GM12878 (cell line): ENCODE measurements around the gene BCAS3. TPM values are rescaled to one million over a fixed set of nuclear protein-coding genes. Genes with fewer than 3 reads are reported as not detected.

ENCODE experiments used
- ATAC-seq: fragments of 200-7000 bp; cut with Tn5 transposase; 3 replicates; pipeline ENCODE4 v1.9.1; 2020; ENCODE audit warnings: mild to moderate bottlenecking, moderate library complexity
- BruUV-seq: library from RNA; stranded (reverse); fragments of 400-500 nt; replicated peaks from 2 replicates; lab custom pipeline; 2021; lab: Mats Ljungman, UMichigan
- CTCF ChIA-PET: fragments of 300-600 bp; sonication (Branson Sonifier 250); formaldehyde crosslinking; extraction: SDS; loops from one replicate; lab custom pipeline; 2021; ENCODE audit warnings: inconsistent platforms; lab: Yijun Ruan, JAX
- POLR2A ChIA-PET: fragments of 350-600 bp; formaldehyde crosslinking; extraction: SDS; loops from one replicate; lab custom pipeline; 2021; ENCODE audit warnings: inconsistent platforms; lab: Charles Lee
- RAD21 ChIA-PET: fragments of 300-600 bp; sonication (Branson Sonifier 250); formaldehyde crosslinking; loops from one replicate; lab custom pipeline; 2023; ENCODE audit warnings: antibody characterized with exemption; ENCODE audit not compliant: unreplicated experiment; lab: Charles Lee
- SMC1A ChIA-PET: fragments of 300-600 bp; sonication (Branson Sonifier 250); formaldehyde crosslinking; loops from one replicate; lab custom pipeline; 2023; ENCODE audit not compliant: unreplicated experiment, uncharacterized antibody; lab: Charles Lee
- DNase-seq: peaks from one replicate; pipeline ENCODE4 v3.0.0-alpha.2; 2011; ENCODE audit warnings: low read depth, low spot score
- FAIRE-seq: peaks from 3 replicates; lab custom pipeline; 2011; peaks lifted over from hg19 to GRCh38; lab: Jason Lieb, UNC
- H2AFZ ChIP-seq: 2 replicates; pipeline ENCODE4 v1.6.0; 2011; ENCODE audit warnings: low read depth, low read length, control low read depth; ENCODE audit not compliant: control insufficient read depth
- H3K27ac ChIP-seq: 2 replicates; pipeline ENCODE4 v1.5.1; 2011; ENCODE audit warnings: control low read depth; ENCODE audit not compliant: control insufficient read depth, insufficient read depth
- H3K27me3 ChIP-seq, 2 experiments: replicated peaks in 1 of 2; 2 replicates each; pipeline versions ENCODE4 v1.6.0 to v1.6.1; 2011; ENCODE audit warnings: low read length in 1 of 2; ENCODE audit not compliant: control insufficient read depth in 2 of 2, insufficient read depth in 2 of 2
- H3K36me3 ChIP-seq, 2 experiments: 2 replicates each; pipeline ENCODE4 v1.5.1; 2011; ENCODE audit warnings: low read length in 1 of 2; ENCODE audit not compliant: control insufficient read depth in 2 of 2, insufficient read depth in 2 of 2
- H3K4me1 ChIP-seq: 2 replicates; pipeline ENCODE4 v1.6.1; 2011; ENCODE audit warnings: mild to moderate bottlenecking, low read length, moderate library complexity, mixed read lengths; ENCODE audit not compliant: control insufficient read depth, insufficient read depth
- H3K4me2 ChIP-seq: 2 replicates; pipeline ENCODE4 v1.6.0; 2011; ENCODE audit warnings: control low read depth; ENCODE audit not compliant: control insufficient read depth, insufficient read depth
- H3K4me3 ChIP-seq: fragments of 200-600 bp; sonication (generic); 2 replicates; pipeline ENCODE4 v1.5.1; 2016
- H3K79me2 ChIP-seq: 2 replicates; pipeline ENCODE4 v1.6.0; 2011; ENCODE audit warnings: low read length; ENCODE audit not compliant: control insufficient read depth, insufficient read depth
- H3K9ac ChIP-seq: 2 replicates; pipeline ENCODE4 v1.8.0; 2011; ENCODE audit warnings: low read length, control low read depth, mixed read lengths; ENCODE audit not compliant: control insufficient read depth, insufficient read depth
- H3K9me3 ChIP-seq: replicated peaks from 3 replicates; pipeline ENCODE4 v1.5.1; 2011; ENCODE audit warnings: mild to moderate bottlenecking, low read length; ENCODE audit not compliant: control insufficient read depth, insufficient read depth
- H4K20me1 ChIP-seq: 2 replicates; pipeline ENCODE4 v1.6.0; 2011; ENCODE audit not compliant: control insufficient read depth, insufficient read depth
- EED ChIP-seq: sonication (generic); IDR thresholded peaks from 2 replicates; pipeline ENCODE4 v1.6.1; 2016; ENCODE audit warnings: antibody characterized with exemption, low read depth
- JUNB ChIP-seq: IDR thresholded peaks from 2 replicates; pipeline ENCODE4 v1.6.1; 2016; ENCODE audit warnings: antibody characterized with exemption, mild to moderate bottlenecking
- RB1 ChIP-seq: fragments of 450-650 bp; formaldehyde crosslinking; IDR thresholded peaks from 2 replicates; pipeline ENCODE4 v1.6.1; 2017; ENCODE audit warnings: mild to moderate bottlenecking, borderline replicate concordance
- SMAD5 ChIP-seq: IDR thresholded peaks from 2 replicates; pipeline ENCODE4 v1.6.1; 2016; ENCODE audit warnings: antibody characterized with exemption, low read depth
- WRNIP1 ChIP-seq: IDR thresholded peaks from 2 replicates; pipeline ENCODE4 v1.6.1; 2011; ENCODE audit warnings: low read depth, low read length, improper control_type of control experiment, borderline replicate concordance
- WGBS: methylation state at CpG from one replicate; pipeline ENCODE4 v1.1.6; 2016; ENCODE audit warnings: low lambda C conversion rate; ENCODE audit not compliant: insufficient replicate concordance, insufficient coverage; ENCODE audit errors: missing lambda C conversion rate; 5-methylcytosine and 5-hydroxymethylcytosine counted together
- in situ Hi-C: fragments of 300-500 bp; cut with MboI; formaldehyde crosslinking; loops from 9 replicates; pipeline ENCODE4 v1.14.3; 2018; ENCODE audit warnings: mixed read lengths
- intact Hi-C: fragments of 100-400 bp; cut with micrococcal nuclease; formaldehyde crosslinking; loops from one replicate; pipeline ENCODE4 v1.14.2; 2022; ENCODE audit not compliant: unreplicated experiment
- polyA plus RNA-seq, 11 experiments: library from polyadenylated mRNA; depleted of rRNA in 4 of 11; unstranded in 6 of 11; stranded (reverse) in 5 of 11; fragments of >200 nt; fragmentation: Nextera tagmentation in 4 of 11; fragmentation: Illumina TruSeq in 1 of 11; extraction: Ambion mirVana in 4 of 11; extraction: Trizol in 1 of 11; gene quantifications; 1 replicate in 1 of 11; 2 replicates in 10 of 11; pipeline versions ENCODE4 v1.2.1 to v1.2.3, GENCODE V29; 2011 to 2016; ENCODE audit warnings: inconsistent platforms in 2 of 11, missing spikeins in 2 of 11, low read depth in 1 of 11
- total RNA-seq, 4 experiments: library from RNA; depleted of rRNA in 3 of 4; stranded (reverse); fragments of >200 nt in 3 of 4; fragmentation: Illumina TruSeq in 1 of 4; extraction: Trizol in 1 of 4; gene quantifications; 2 replicates each; pipeline versions ENCODE4 v1.2.1 to v1.2.3, GENCODE V29; 2013 to 2021
- TF ChIP-seq, protein P1 (sequence below): fragments of 450-650 bp; IDR thresholded peaks from 2 replicates; pipeline ENCODE4 v1.6.1; 2018; ENCODE audit warnings: mild to moderate bottlenecking, low read depth, moderate library complexity; ENCODE audit not compliant: partially characterized antibody
- TF ChIP-seq, protein P2 (sequence below): IDR thresholded peaks from 2 replicates; pipeline ENCODE4 v1.6.1; 2011; ENCODE audit warnings: borderline replicate concordance, low read depth, mild to moderate bottlenecking, moderate library complexity, mixed read lengths, low read length; ENCODE audit not compliant: insufficient read depth; ENCODE audit errors: extremely low read length

Gene BCAS3
- total and polyA plus RNA-seq, 10 of the 15 experiments (the other 5 are each of a cell fraction or from before 2014, with no cell fraction given): 2.1 to 11.0 (median 6.6) TPM

DNA sequence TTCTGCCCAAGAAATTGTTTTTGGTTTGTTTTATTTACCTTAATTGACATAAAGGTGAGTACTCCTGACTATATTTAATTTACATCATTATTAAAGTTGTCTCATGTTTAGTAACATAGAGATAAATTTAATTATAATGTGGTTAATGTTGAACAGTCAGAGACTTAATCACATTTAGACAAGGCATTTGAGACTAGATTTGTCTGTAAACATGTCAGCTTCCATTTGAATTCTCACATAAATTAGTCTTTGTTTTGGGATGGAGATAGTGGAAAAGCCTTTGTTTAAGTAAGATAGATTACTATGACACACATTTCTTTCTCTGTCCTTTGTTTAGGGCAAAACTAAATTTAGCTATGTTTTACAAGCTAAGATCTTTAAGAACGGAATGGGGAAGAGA is 18.5 kb upstream of the BCAS3 start:
- H3K36me3 ChIP-seq: peaks cover 0 to 3% of the 10 kb centered on the region in 2 experiments; a peak in 2 of 4 replicates
- no peaks in the 10 kb centered on the region for H4K20me1 ChIP-seq
- ChIA-PET CTCF (no interaction called here), POLR2A (interaction anchor here (0.7 to 1.2 kb wide), 3 partner anchors 14 to 378 kb away, joined by 3 to 4 read pairs (median 4); partner anchors contain the start of gene BCAS3)
- no peak overlapping the region for H3K4me3 ChIP-seq
- FAIRE-seq (no peak), DNase-seq (no peak)
- in situ Hi-C loops: no loop called here
- no peaks in the 10 kb centered on the region; the same call in 1 of the 2 replicates for H3K79me2 ChIP-seq
- no peaks in the 10 kb centered on the region for H3K27me3 ChIP-seq
- no peak overlapping the region for H3K4me2 ChIP-seq
- BruUV-seq: no TSS peak
- intact Hi-C loops: no loop called here
- TF ChIP-seq WRNIP1: no peak
- TF ChIP-seq, protein P1, sequence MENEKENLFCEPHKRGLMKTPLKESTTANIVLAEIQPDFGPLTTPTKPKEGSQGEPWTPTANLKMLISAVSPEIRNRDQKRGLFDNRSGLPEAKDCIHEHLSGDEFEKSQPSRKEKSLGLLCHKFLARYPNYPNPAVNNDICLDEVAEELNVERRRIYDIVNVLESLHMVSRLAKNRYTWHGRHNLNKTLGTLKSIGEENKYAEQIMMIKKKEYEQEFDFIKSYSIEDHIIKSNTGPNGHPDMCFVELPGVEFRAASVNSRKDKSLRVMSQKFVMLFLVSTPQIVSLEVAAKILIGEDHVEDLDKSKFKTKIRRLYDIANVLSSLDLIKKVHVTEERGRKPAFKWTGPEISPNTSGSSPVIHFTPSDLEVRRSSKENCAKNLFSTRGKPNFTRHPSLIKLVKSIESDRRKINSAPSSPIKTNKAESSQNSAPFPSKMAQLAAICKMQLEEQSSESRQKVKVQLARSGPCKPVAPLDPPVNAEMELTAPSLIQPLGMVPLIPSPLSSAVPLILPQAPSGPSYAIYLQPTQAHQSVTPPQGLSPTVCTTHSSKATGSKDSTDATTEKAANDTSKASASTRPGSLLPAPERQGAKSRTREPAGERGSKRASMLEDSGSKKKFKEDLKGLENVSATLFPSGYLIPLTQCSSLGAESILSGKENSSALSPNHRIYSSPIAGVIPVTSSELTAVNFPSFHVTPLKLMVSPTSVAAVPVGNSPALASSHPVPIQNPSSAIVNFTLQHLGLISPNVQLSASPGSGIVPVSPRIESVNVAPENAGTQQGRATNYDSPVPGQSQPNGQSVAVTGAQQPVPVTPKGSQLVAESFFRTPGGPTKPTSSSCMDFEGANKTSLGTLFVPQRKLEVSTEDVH: no peak
- no peak for TF ChIP-seq RB1
- TF ChIP-seq SMAD5: no peak
- TF ChIP-seq EED: no peak
- TF ChIP-seq, protein P2, sequence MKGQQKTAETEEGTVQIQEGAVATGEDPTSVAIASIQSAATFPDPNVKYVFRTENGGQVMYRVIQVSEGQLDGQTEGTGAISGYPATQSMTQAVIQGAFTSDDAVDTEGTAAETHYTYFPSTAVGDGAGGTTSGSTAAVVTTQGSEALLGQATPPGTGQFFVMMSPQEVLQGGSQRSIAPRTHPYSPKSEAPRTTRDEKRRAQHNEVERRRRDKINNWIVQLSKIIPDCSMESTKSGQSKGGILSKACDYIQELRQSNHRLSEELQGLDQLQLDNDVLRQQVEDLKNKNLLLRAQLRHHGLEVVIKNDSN: no peak
- no peak for TF ChIP-seq JUNB
- TF ChIP-seq, all 136 proteins: peak for 0
- 82% methylated on average over 1 of the region's 1 CpG for WGBS
- ChIA-PET SMC1A (no interaction called here), RAD21 (no interaction called here)
- Histone ChIP-seq H2AFZ (no peak overlapping the region), H3K9ac (no peak overlapping the region), H3K4me1 (no peaks in the 10 kb centered on the region), H3K27ac (no peak overlapping the region), H3K9me3 (no peaks in the 10 kb centered on the region)
- ATAC-seq: no peak
